Stimulated activated CD4-positive, alpha-beta T cell treated with anti-CD3 and anti-CD28 coated beads, Interleukin-12 subunit alpha, Interleukin-12 subunit beta, amount 100 ng/mL, for 24 hours (primary cell): ENCODE data around the gene B4GALNT4.
"Not testable (repeated sequence)": the region's sequence is repeated elsewhere in the genome, so short reads cannot be mapped to it uniquely, and the experiment has no call there.

Experiments
- DNase-seq, 2 experiments: peaks; one replicate each; pipeline ENCODE4 v3.0.0-alpha.2; 2020; ENCODE audit warnings: low read depth in 2 of 2

B4GALNT4 gene

GRCh38 chr11:357582-357981 lies 11.7 kb upstream of the B4GALNT4 start:
- no peak for DNase-seq

- DNase-seq: no peak
Observed at GRCh38 chr11:358129-358800, 11.0 kb upstream of the B4GALNT4 start.

DNA sequence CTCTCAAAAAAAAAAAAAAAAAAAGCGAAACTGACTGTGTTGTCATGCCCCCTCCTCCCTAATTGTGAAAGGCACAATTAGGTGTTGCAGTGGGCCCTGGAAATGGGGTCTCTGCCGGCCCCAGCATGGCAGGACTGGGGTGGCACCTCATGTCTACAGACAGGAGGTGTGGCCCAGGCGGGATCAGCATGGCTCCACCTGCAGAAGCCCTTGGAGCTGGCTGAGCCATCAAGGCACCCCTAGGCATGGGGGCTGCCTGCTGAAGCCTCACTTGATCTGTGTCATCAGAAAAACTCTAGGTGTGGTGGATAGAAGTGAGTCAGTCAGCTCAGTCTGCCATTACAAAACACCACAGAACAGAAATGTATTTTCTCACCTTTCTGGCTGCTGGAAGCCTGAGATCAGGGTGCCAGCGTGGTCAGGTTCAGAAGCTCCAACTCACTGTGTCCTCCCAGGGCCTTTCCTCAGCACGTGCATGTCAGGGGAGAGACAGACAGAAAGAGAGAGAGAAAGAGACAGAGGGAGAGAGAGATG lies 10.1 kb upstream of the B4GALNT4 start:
- DNase-seq: no peak

GRCh38 chr11:360326-361280 lies 8.7 kb upstream of the B4GALNT4 start:
- DNase-seq: no peak

GRCh38 chr11:362642-363442 lies 6.5 kb upstream of the B4GALNT4 start:
- DNase-seq: no peak

- not testable (repeated sequence) for DNase-seq
Observed at GRCh38 chr11:363443-363805, 5.9 kb upstream of the B4GALNT4 start.

DNA sequence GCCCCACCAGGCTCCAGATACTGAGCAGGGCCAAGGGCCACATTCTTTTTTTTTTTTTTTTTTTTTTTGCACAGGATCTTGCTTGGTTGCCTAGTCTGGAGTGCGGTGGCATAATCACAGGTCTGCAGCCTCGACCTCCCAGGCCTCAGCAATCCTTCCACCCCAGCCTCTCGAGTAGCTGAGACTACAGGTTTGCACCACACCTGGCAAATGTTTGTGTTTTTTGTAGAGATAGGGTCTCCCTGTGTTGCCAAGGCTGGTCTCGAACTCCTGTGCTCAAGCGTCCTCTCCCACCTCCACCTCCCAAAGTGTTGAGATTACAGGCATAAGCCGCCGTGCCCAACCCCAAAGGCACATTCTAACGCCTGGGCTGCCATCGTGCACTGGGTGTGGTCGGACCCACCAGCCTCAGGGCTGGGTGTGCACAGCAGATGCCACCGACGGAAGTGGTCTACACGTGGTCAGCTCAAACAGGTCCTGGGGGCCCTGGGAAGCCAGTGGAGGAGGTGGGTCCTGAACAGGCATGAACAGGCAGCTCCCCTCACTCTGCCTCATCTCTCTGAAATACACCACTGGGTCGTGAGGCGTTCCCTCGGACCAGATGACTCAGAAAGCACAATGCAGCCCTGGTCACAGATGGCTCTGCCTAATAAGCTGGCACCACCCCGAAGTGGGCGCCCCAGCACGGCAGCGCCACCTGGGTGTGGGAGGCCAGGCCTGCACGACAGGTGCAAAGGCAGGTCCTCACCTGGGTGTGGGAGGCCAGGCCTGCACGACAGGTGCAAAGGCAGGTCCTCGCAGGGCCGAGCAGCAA lies 5.1 kb upstream of the B4GALNT4 start:
- DNase-seq: peak; percentile 22 to 23

DNA sequence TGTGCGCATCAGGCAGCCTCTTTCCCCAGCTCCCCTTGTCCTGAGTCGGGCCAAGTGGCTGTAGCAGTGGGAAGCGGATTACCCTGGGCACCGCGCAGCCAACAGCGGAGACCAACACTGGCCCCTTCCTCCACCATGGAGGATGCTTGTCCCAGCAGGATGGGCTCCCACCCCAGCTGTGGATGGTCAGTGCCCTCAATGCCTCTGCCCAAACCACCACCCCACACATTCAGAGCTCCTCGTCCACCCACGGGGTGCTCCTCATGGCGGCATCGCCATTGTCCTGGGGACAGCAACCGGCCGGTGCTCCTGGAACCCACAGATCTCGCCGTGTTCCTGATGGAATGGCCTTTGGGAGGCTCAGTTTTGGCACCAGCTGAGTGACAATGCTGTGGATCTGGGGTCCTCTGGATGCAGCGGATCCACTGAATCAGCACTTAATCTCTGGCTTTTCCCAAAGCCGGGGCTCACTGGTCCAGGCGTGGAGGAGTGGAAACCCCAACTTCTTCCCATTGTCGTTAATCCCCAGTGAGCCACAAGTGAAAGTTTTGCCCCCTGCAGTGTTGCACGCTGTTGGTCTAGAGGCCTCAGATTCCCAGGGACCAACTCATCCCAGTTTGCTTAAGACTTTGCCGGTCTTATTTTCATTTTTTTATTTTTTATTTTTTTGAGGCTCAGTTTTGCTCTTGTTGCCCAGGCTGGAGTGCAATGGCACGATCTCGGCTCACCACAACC lies 4.1 kb upstream of the B4GALNT4 start:
- DNase-seq: no peak

DNA sequence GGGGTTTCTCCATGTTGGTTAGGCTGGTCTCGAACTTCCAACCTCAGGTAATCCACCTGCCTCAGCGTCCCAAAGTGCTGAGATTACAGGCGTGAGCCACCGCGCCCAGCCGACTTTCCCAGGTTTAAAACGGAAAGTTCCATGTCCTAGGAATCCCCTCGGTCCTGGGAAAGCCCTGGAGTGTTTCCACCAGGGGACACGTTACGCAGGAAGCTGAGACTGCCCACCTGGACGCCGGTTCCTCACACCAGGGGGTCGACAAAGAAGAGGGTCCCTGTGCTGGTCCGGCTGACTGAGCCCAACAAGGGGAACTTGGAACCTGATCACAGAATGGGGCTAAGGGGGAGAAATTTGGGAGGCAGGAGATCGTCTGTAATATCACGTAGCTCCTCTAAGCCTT lies 3.5 kb upstream of the B4GALNT4 start:
- no peak for DNase-seq

DNA sequence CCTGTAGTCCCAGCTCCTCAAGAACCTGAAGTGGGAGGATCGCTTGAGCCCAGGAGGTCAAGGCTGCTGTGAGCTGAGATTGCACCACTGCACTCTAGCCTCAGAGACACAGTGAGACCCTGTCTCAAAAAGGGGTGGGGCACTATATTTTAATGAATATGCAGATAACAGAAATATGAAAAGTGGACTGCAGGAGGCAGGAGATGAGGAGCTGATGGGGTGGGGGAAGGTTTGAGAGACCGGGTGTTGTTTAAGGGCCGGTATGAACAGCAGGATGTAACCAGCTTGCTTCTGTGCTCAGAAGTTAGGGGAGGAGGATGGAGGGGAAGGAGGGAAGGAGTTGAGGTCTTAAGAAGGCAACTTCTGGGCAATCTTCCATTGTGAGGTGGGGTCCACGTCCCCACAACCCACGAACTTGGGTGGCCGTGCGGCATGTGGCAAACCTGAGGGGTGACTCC lies 1.3 kb upstream of the B4GALNT4 start:
- DNase-seq: no peak

GRCh38 chr11:368414-369335 lies 624 bp upstream of the B4GALNT4 start:
- DNase-seq: no peak

- DNase-seq: no peak
Observed at GRCh38 chr11:370070-370941, 1.0 kb downstream of the B4GALNT4 start.

DNA sequence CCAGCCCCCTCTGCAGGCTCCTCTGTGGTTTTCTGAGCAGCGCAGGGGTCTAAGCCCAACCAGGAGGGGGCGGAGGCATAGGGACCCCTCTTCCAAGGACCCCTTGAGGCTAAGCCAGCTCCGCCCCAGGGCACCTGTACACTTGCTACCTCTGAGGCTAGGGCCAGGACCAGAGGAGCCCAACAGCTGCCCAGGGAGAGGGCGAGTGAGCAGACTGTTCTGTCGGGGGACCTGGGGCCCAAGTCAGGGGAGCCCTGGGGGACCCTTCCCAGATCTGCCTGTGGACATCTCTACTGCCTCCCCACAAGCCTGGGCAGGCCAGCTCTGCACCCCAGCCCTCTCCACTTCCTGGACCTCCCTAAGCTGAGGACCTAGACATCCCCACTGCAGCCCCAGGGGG lies 1.8 kb downstream of the B4GALNT4 start:
- DNase-seq: no peak

DNA sequence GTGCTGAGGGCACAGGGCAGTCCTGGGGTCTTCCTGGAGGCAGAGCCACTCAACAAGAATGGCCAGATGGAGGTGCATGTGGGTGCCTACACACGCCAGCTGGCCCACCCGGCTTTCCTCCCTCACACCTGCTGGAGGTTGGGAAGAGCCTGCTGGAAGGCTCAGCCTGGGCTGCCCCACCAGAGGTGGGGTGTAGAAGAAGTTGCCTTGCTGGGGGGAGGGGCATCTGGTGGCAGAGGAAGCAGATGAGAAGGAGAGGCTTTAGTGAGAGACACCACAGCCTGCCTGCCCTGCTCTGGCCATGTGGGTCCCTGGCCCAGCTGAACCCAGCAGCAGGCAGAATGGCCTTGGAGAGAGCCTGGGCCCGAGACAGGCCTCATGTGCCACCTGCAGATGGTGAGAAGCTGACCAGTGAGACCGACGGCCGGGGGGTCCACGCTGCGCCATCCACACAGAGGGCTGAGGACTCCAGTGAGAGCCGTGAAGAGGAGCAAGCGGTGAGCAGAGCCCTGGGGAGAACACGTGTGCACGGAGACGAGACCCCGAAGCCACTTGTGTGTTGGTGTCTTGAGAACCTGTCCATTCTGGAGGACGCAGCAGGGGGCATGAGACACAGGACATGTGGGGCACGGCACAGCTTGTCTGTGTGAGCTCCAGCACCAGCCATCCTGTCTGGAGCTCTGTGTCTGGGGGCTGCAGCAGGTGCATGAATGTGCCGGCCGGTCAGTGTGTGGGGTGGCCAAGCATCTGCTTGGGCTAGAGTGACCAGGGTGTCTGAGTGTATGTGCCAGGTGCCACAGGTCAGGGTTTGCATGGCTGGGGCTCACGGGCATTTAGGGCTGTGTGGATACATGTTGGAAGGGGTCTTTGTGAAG lies 2.7 kb downstream of the B4GALNT4 start:
- DNase-seq: no peak

GRCh38 chr11:372809-373715 lies 3.8 kb downstream of the B4GALNT4 start:
- DNase-seq: no peak
